GM18519 (cell line): ENCODE results near the gene NTM.

Experiments
- ATAC-seq: cut with Tn5 transposase; IDR thresholded peaks from one replicate; pipeline ENCODE4 v1.9.1; 2021; ENCODE audit warnings: mild to moderate bottlenecking, moderate library complexity; ENCODE audit not compliant: unreplicated experiment, low FRiP score

Gene NTM

DNA sequence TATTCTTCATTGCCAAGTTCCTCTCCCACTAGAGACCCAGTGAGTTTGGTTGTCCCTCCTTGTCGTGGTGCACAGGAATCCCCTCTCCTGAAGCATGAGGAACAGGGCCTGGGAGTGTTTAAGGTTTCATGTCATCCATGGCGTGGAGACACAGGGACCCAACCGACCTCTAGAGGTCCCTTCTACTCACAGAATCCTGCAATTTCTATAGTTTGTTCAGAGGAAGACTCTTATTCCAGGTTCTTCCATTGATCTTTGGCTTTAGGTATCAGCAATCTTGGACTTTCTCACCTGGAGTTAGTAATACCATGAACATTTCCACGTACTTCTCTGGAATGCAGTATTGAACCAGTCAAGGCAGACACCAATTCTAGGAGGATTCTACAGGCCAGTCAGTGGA is 548.2 kb downstream of the NTM start:
- no peak for ATAC-seq

GRCh38 chr11:131922220-131922619 is 551.8 kb downstream of the NTM start:
- no peak for ATAC-seq

GRCh38 chr11:131923309-131923708 is 552.9 kb downstream of the NTM start:
- ATAC-seq = no peak

DNA sequence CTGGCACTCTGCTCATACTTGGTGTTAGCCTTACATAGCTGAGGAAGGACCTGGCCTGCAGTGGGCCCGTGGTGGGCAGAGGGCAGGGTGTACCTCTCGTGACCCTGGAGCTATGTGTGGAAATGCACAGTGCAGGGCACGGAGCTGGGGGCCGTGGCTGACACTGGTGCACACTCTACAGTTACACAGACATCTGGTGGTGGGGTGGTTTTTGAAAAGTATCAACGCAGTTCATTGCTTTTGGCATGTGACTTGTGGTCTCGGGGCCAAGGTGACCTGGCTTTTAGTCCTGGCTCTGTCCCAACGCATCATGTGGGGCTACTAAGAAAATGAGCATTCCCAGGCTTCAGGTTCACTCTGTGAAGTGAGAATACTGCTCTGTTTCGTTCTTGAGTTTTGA is 553.6 kb downstream of the NTM start:
- no peak for ATAC-seq

GRCh38 chr11:131924457-131925201 is 554.2 kb downstream of the NTM start:
- ATAC-seq = no peak

- no peak for ATAC-seq
Measured at GRCh38 chr11:131925829-131926228, 555.4 kb downstream of the NTM start.

DNA sequence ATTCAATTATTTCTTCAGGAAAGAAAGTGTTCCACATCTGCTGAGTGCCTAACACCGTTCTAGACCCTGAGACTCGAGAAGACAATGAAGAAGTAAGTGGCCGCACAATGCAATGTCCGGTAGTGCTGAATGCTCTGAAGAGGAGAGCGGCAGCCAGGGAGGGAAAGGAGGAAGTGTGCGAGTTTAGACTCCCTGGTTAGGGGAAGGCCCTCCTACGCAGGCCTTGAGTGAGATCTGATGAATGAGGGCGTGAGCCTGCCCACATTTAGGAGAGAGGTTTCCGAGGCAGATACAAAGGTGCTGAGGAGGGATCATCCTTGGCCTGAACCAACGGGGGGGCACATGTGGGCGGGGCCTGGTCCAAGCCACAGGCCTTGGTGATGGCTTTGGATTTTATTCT is 558.6 kb downstream of the NTM start:
- no peak for ATAC-seq

DNA sequence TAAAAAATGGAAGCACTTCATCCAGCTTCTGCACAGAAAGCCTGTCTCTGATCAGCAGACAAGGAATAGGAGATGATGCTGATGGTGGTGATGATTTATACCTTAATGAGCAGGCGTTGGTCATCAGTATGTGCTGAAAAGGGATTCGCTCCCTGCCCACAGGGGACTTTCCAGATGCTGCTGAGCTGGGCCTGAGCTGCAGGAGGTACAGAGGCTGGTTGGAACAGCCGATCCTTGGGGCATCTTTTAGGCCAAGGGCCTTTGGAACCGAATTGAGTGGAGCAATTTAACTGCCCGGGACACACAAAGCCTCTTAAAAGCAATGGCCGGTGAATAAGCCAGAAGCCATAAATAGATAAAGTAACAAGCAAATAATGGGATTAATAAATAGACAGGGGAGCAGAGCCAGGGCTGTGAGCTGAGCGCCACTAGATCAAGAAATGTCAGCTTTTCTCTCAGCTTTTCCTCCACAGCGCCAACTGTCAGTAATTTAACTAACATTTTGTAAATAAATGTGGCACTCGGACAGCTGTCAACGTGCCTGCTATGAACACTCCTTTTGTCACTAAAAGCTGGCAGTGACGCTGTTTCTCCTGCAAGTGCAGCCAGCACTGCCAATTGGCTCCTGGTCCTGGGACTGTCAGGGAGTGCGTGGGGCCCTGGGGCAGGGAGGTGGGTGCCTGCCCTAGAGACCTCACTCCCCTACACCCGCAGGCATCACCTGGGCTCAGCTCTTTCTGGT is 562.3 kb downstream of the NTM start:
- no peak for ATAC-seq

GRCh38 chr11:131934006-131934405 is 563.6 kb downstream of the NTM start:
- ATAC-seq = no peak

- no peak for ATAC-seq
Measured at GRCh38 chr11:131938351-131938751, 567.9 kb downstream of the NTM start.

DNA sequence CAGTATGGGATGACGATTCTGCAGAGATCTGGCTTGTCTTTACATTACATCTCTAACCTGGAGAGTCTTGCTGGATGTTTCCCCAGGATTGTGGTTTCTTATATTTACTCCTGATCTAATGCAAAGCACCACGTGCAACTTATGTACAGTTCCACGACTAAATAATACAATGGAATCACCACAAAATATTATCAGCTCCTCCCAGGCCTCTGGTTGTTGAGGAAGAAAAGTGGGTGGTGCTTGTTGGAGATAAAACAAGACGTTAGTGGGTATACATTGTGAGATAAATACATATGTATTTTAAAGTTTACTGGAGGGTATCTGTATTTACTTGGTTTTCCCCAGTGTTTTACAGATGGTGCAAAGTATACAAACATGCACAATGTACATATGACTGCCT is 569.7 kb downstream of the NTM start:
- ATAC-seq = no peak

GRCh38 chr11:131942878-131943277 is 572.5 kb downstream of the NTM start:
- no peak for ATAC-seq

- ATAC-seq = no peak
Measured at GRCh38 chr11:131943295-131943694, 572.9 kb downstream of the NTM start.

- ATAC-seq = no peak
Measured at GRCh38 chr11:131944736-131945135, 574.3 kb downstream of the NTM start.

- ATAC-seq = no peak
Measured at GRCh38 chr11:131945706-131946105, 575.3 kb downstream of the NTM start.

GRCh38 chr11:131947511-131947910 is 577.1 kb downstream of the NTM start:
- ATAC-seq = no peak

DNA sequence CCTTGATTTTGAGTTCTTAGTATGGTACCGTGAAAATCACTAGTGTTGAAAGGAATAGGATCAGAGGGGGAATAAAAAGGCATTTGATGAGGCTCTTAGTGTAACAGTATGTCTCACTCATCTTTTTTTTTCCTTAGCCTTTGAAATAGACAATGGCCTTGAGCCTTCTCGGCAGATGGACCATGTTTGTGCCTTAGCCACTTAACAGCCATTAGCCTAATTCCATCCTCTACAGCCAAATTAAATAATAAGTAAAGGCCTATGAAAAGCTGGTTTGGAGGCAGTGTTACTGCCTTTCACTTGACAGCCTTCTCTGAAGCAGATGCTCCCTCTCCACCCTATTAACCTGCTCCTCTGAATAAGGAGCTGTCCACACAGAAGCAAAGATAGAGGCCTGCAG is 580.7 kb downstream of the NTM start:
- no peak for ATAC-seq

GRCh38 chr11:131954146-131954545 is 583.7 kb downstream of the NTM start:
- ATAC-seq = no peak

GRCh38 chr11:131955904-131956303 is 585.5 kb downstream of the NTM start:
- no peak for ATAC-seq

GRCh38 chr11:131957201-131957600 is 586.8 kb downstream of the NTM start:
- no peak for ATAC-seq

DNA sequence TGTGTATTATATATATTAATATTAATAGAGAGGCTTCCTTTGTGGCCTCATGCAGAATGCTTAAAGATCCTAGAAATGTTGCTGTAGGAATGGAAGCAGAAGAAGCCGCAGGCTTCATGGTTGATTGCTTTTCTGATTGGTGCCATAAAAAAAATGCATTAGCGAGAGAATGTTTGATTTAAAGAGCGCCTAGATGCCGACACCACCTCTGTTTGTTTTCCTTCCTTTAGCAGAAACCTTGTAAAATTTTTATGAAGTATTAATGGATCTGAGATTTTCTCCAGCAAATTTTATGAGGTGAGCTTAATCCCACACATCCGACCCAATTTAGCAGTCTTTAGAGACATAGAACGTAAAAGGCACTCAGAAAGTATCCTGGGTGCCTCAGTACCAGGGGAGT is 587.5 kb downstream of the NTM start:
- no peak for ATAC-seq

GRCh38 chr11:131962818-131963217 is 592.4 kb downstream of the NTM start:
- ATAC-seq = no peak
